ENCODE data around the gene CA10. TPM values are rescaled to one million over a fixed set of nuclear protein-coding genes. Genes with fewer than 3 reads are reported as not detected.

Gene CA10
- total RNA-seq, 4 donors from 2014 or later, result not detected

- no peak overlapping the region for H3K4me3 ChIP-seq
- TF ChIP-seq CTCF (IDR thresholded peaks at IDR 0.05) (no peak), EP300 (IDR thresholded peaks at IDR 0.05) (no peak), POLR2A (IDR thresholded peaks at IDR 0.05) (no peak), POLR2AphosphoS5 (IDR thresholded peaks at IDR 0.05) (no peak)
- H3K4me1 ChIP-seq, result no peaks in the 10 kb centered on the region
- no peaks in the 10 kb centered on the region for H3K9me3 ChIP-seq
- no peak overlapping the region for H3K27ac ChIP-seq
- no peaks in the 10 kb centered on the region for H3K36me3 ChIP-seq
- no peaks in the 10 kb centered on the region for H3K27me3 ChIP-seq
- 47 to 54% methylated on average over 3 of the region's 3 CpGs for WGBS, 2 donors (ENCODE audit: low coverage in 1 of 2)
- no peak for ATAC-seq
Measured at GRCh38 chr17:51941272-51941671, 217.2 kb downstream of the CA10 start.

GRCh38 chr17:51937264-51937663 is 221.2 kb downstream of the CA10 start:
- Histone ChIP-seq H3K4me3 (no peak overlapping the region), H3K4me1 (no peaks in the 10 kb centered on the region), H3K9me3 (no peaks in the 10 kb centered on the region), H3K36me3 (no peaks in the 10 kb centered on the region), H3K27me3 (no peaks in the 10 kb centered on the region), H3K27ac (no peak overlapping the region)
- ATAC-seq, result no peak
- TF ChIP-seq POLR2A (IDR thresholded peaks at IDR 0.05) (no peak), POLR2AphosphoS5 (IDR thresholded peaks at IDR 0.05) (no peak), EP300 (IDR thresholded peaks at IDR 0.05) (no peak), CTCF (IDR thresholded peaks at IDR 0.05) (no peak)

- H3K9me3 ChIP-seq, result no peaks in the 10 kb centered on the region
- no peak overlapping the region for H3K27ac ChIP-seq
- H3K4me1 ChIP-seq, result no peaks in the 10 kb centered on the region
- ATAC-seq, result no peak
- H3K36me3 ChIP-seq, result no peaks in the 10 kb centered on the region
- WGBS, 2 donors (ENCODE audit: low coverage in 1 of 2), result 28 to 52% methylated on average over 3 of the region's 3 CpGs
- no peak overlapping the region for H3K4me3 ChIP-seq
- no peak for TF ChIP-seq EP300 (IDR thresholded peaks at IDR 0.05)
- no peak for TF ChIP-seq CTCF (IDR thresholded peaks at IDR 0.05)
- no peak for TF ChIP-seq POLR2A (IDR thresholded peaks at IDR 0.05)
- no peak for TF ChIP-seq POLR2AphosphoS5 (IDR thresholded peaks at IDR 0.05)
- H3K27me3 ChIP-seq, result no peaks in the 10 kb centered on the region
Measured at GRCh38 chr17:51935477-51935876, 223.0 kb downstream of the CA10 start.

GRCh38 chr17:51933647-51934046 is 224.9 kb downstream of the CA10 start:
- no peaks in the 10 kb centered on the region for H3K27me3 ChIP-seq
- H3K4me1 ChIP-seq, result no peaks in the 10 kb centered on the region
- WGBS, 2 donors (ENCODE audit: low coverage in 1 of 2), result 90 to 95% methylated on average over 7 of the region's 7 CpGs
- no peaks in the 10 kb centered on the region for H3K9me3 ChIP-seq
- no peaks in the 10 kb centered on the region for H3K36me3 ChIP-seq
- TF ChIP-seq POLR2A (IDR thresholded peaks at IDR 0.05), result no peak
- no peak for TF ChIP-seq CTCF (IDR thresholded peaks at IDR 0.05)
- no peak for TF ChIP-seq EP300 (IDR thresholded peaks at IDR 0.05)
- TF ChIP-seq POLR2AphosphoS5 (IDR thresholded peaks at IDR 0.05), result no peak
- no peak overlapping the region for H3K4me3 ChIP-seq
- H3K27ac ChIP-seq, result no peak overlapping the region
- no peak for ATAC-seq

GRCh38 chr17:51926448-51926847 is 232.1 kb downstream of the CA10 start:
- 35 to 42% methylated on average over 4 of the region's 4 CpGs for WGBS, 2 donors (ENCODE audit: low coverage in 1 of 2)
- no peak overlapping the region for H3K27ac ChIP-seq
- no peak for ATAC-seq

More at GRCh38 chr17:51926448-51926847, 232.1 kb downstream of the CA10 start:
- Histone ChIP-seq H3K9me3 (no peaks in the 10 kb centered on the region), H3K4me1 (no peaks in the 10 kb centered on the region), H3K27me3 (peaks cover 4% of the 10 kb centered on the region), H3K36me3 (no peaks in the 10 kb centered on the region), H3K4me3 (no peak overlapping the region)
- TF ChIP-seq POLR2AphosphoS5 (IDR thresholded peaks at IDR 0.05) (no peak), CTCF (IDR thresholded peaks at IDR 0.05) (no peak), EP300 (IDR thresholded peaks at IDR 0.05) (no peak), POLR2A (IDR thresholded peaks at IDR 0.05) (no peak)

All from gastroesophageal sphincter (tissue), 4 donors.